GM19395 (cell line): Measurements from ENCODE around the gene SLC32A1.

ENCODE experiments used
- ATAC-seq: cut with Tn5 transposase; IDR thresholded peaks from one replicate; pipeline ENCODE4 v1.9.1; 2021; ENCODE audit warnings: mild to moderate bottlenecking, moderate library complexity; ENCODE audit not compliant: unreplicated experiment

Gene SLC32A1

GRCh38 chr20:38723848-38724625, at the start of gene SLC32A1:
TSS of gene SLC32A1 (plus strand) at chr20:38724486. CDS start at chr20:38724725, 239 bp downstream.
- no peak for ATAC-seq

- no peak for ATAC-seq
These were observed 49.5 kb upstream of the SLC32A1 start for GRCh38 chr20:38674765-38675133.

- no peak for ATAC-seq
These were observed 47.7 kb upstream of the SLC32A1 start for GRCh38 chr20:38676576-38676975.

GRCh38 chr20:38680500-38681306, 43.6 kb upstream of the SLC32A1 start:
- no peak for ATAC-seq

- ATAC-seq: no peak
These were observed 39.0 kb upstream of the SLC32A1 start for GRCh38 chr20:38685271-38685670.

- ATAC-seq: no peak
These were observed 38.3 kb upstream of the SLC32A1 start for GRCh38 chr20:38685853-38686473.

- ATAC-seq: no peak
These were observed 31.6 kb upstream of the SLC32A1 start for GRCh38 chr20:38692436-38693411.

- no peak for ATAC-seq
These were observed 27.0 kb upstream of the SLC32A1 start for GRCh38 chr20:38697306-38697705.

- ATAC-seq: no peak
These were observed 25.7 kb upstream of the SLC32A1 start for GRCh38 chr20:38698541-38698940.

GRCh38 chr20:38700141-38700540, 24.1 kb upstream of the SLC32A1 start:
- no peak for ATAC-seq

- no peak for ATAC-seq
These were observed 23.4 kb upstream of the SLC32A1 start for GRCh38 chr20:38700926-38701325.

- ATAC-seq: no peak
These were observed 20.8 kb upstream of the SLC32A1 start for GRCh38 chr20:38703526-38703925.

- ATAC-seq: no peak
These were observed 20.1 kb upstream of the SLC32A1 start for GRCh38 chr20:38704136-38704535.

GRCh38 chr20:38706509-38706908, 17.8 kb upstream of the SLC32A1 start:
- ATAC-seq: no peak

GRCh38 chr20:38714308-38714707, 10.0 kb upstream of the SLC32A1 start:
- no peak for ATAC-seq

GRCh38 chr20:38715646-38716045, 8.6 kb upstream of the SLC32A1 start:
- ATAC-seq: no peak

- no peak for ATAC-seq
These were observed 1.6 kb upstream of the SLC32A1 start for GRCh38 chr20:38722683-38723016.

- no peak for ATAC-seq
These were observed 1.1 kb upstream of the SLC32A1 start for GRCh38 chr20:38723017-38723847.

GRCh38 chr20:38724626-38725147, 401 bp downstream of the SLC32A1 start:
- ATAC-seq: no peak
